Thoracic aorta endothelial cell (primary cell): Measurements from ENCODE around the gene BCL2L1. TPM values are rescaled to one million over a fixed set of nuclear protein-coding genes. Genes with fewer than 3 reads are reported as not detected.

Experiments used
- total RNA-seq: library from RNA; depleted of rRNA; stranded (reverse); fragments of >200 nt; gene quantifications from 2 replicates; pipeline ENCODE4 v1.2.3, GENCODE V29; 2012

Gene BCL2L1
- 172 and 212 TPM in 2 replicates for total RNA-seq

GRCh38 chr20:31722257-31723068, at the start of gene BCL2L1:
TSS of gene BCL2L1 (minus strand) at chr20:31722868. CDS start at chr20:31722218, 650 bp downstream.

GRCh38 chr20:31738729-31739549, 16.3 kb upstream of the BCL2L1 start, which contains the start of gene TPX2:
TSS of gene TPX2 (plus strand) at chr20:31739290. CDS start at chr20:31757477, 18,187 bp downstream.

GRCh38 chr20:31637660-31638059, 85.0 kb downstream of the BCL2L1 start, which contains the start of gene COX4I2:
TSS of gene COX4I2 (plus strand) at chr20:31637912. CDS start at chr20:31639018, 1,106 bp downstream.

Other genes with a start within 250 kb of the BCL2L1 start
- not detected in 2 replicates for gene DEFB124, start 247.7 kb downstream of the BCL2L1 start, total RNA-seq
- 0.13 and 0.14 TPM in 2 replicates for gene REM1, start 247.6 kb downstream of the BCL2L1 start, total RNA-seq
- gene HM13, start 208.4 kb downstream of the BCL2L1 start, total RNA-seq, result 85.1 and 106 TPM in 2 replicates
- gene ID1, start 117.6 kb downstream of the BCL2L1 start, total RNA-seq, result 151 and 204 TPM in 2 replicates
- not detected in 2 replicates for gene COX4I2, start 85.0 kb downstream of the BCL2L1 start, total RNA-seq
- gene TPX2, start 16.4 kb upstream of the BCL2L1 start, total RNA-seq, result 120 and 177 TPM in 2 replicates
- gene MYLK2, start 96.5 kb upstream of the BCL2L1 start, total RNA-seq, result 0.29 and 0.40 TPM in 2 replicates
- gene FOXS1, start 122.7 kb upstream of the BCL2L1 start, total RNA-seq, result not detected in 2 replicates
- gene DUSP15, start 147.7 kb upstream of the BCL2L1 start, total RNA-seq, result 0.43 TPM in 1 of 2 replicates, not detected in the other
- not detected in 2 replicates for gene TTLL9, start 147.8 kb upstream of the BCL2L1 start, total RNA-seq
- gene PDRG1, start 229.2 kb upstream of the BCL2L1 start, total RNA-seq, result 3.8 and 4.7 TPM in 2 replicates
- gene XKR7, start 245.3 kb upstream of the BCL2L1 start, total RNA-seq, result not detected in 2 replicates